IMR-90 (cell line): ENCODE data around the gene PTPRN2. TPM values are rescaled to one million over a fixed set of nuclear protein-coding genes. Genes with fewer than 3 reads are reported as not detected.

Source experiments
- ATAC-seq: fragments of 200-7000 bp; cut with Tn5 transposase; 2 replicates; pipeline ENCODE4 v1.9.1; 2020; ENCODE audit warnings: low read depth, mild to moderate bottlenecking, moderate library complexity
- BruUV-seq: library from RNA; stranded (reverse); fragments of 400-500 nt; replicated peaks from 2 replicates; lab custom pipeline; 2021; lab: Mats Ljungman, UMichigan
- CTCF ChIA-PET: fragments of 300-600 bp; formaldehyde crosslinking; extraction: SDS; loops from one replicate; lab custom pipeline; 2021; ENCODE audit warnings: antibody characterized with exemption; lab: Yijun Ruan, JAX
- POLR2A ChIA-PET: fragments of 300-600 bp; sonication (Branson Sonifier 250); formaldehyde crosslinking; loops from one replicate; lab custom pipeline; 2022; ENCODE audit warnings: antibody characterized with exemption; ENCODE audit not compliant: unreplicated experiment; lab: Charles Lee
- DNase-seq: peaks from one replicate; pipeline ENCODE4 v3.0.0; 2013
- H2AFZ ChIP-seq: replicated peaks from 2 replicates; pipeline ENCODE3; 2013; ENCODE audit warnings: low read length, mild to moderate bottlenecking; ENCODE audit not compliant: poor library complexity
- H2AK5ac ChIP-seq: 2 replicates; pipeline ENCODE4 v1.6.1; 2013; ENCODE audit warnings: low read depth, low read length, inconsistent platforms
- H2AK9ac ChIP-seq: replicated peaks from 2 replicates; pipeline ENCODE3; 2013; ENCODE audit warnings: mild to moderate bottlenecking, low read depth, low read length, moderate library complexity; ENCODE audit not compliant: poor library complexity
- H2BK120ac ChIP-seq: 2 replicates; pipeline ENCODE4 v1.6.1; 2013; ENCODE audit warnings: low read depth, low read length, inconsistent platforms
- H2BK15ac ChIP-seq: 3 replicates; pipeline ENCODE4 v1.6.1; 2013; ENCODE audit warnings: low read depth, low read length, inconsistent platforms
- H2BK20ac ChIP-seq: 2 replicates; pipeline ENCODE4 v1.6.1; 2013; ENCODE audit warnings: low read depth, mild to moderate bottlenecking, inconsistent platforms, low read length, moderate library complexity
- H2BK5ac ChIP-seq: 2 replicates; pipeline ENCODE4 v1.6.1; 2013; ENCODE audit warnings: mild to moderate bottlenecking, low read depth, low read length, inconsistent platforms; ENCODE audit not compliant: poor library complexity, severe bottlenecking
- H3K14ac ChIP-seq: replicated peaks from 2 replicates; pipeline ENCODE4 v1.6.1; 2013; ENCODE audit warnings: low read depth, low read length, inconsistent platforms
- H3K18ac ChIP-seq: 2 replicates; pipeline ENCODE4 v1.6.1; 2013; ENCODE audit warnings: low read depth, low read length, control low read depth
- H3K23ac ChIP-seq: 2 replicates; pipeline ENCODE4 v1.6.1; 2013; ENCODE audit warnings: low read depth, low read length, inconsistent platforms
- H3K27ac ChIP-seq: 2 replicates; pipeline ENCODE4 v1.5.1; 2013; ENCODE audit warnings: mild to moderate bottlenecking, control low read depth, low read length; ENCODE audit not compliant: insufficient read depth
- H3K27me3 ChIP-seq: 2 replicates; pipeline ENCODE4 v1.6.1; 2013; ENCODE audit warnings: low read length; ENCODE audit not compliant: control insufficient read depth, insufficient read depth
- H3K36me3 ChIP-seq: 2 replicates; pipeline ENCODE4 v1.6.1; 2013; ENCODE audit warnings: low read length, mixed read lengths; ENCODE audit not compliant: control insufficient read depth, insufficient read depth
- H3K4ac ChIP-seq: 2 replicates; pipeline ENCODE4 v1.6.1; 2013; ENCODE audit warnings: low read depth, low read length, inconsistent platforms
- H3K4me1 ChIP-seq: 2 replicates; pipeline ENCODE4 v1.6.1; 2013; ENCODE audit warnings: low read length, mixed read lengths; ENCODE audit not compliant: control insufficient read depth, insufficient read depth
- H3K4me2 ChIP-seq: 2 replicates; pipeline ENCODE4 v1.6.1; 2013; ENCODE audit warnings: low read depth, mild to moderate bottlenecking, control low read depth, low read length, moderate library complexity
- H3K4me3 ChIP-seq: 2 replicates; pipeline ENCODE4 v1.5.1; 2013; ENCODE audit warnings: low read depth, mild to moderate bottlenecking, control low read depth, low read length, moderate library complexity; ENCODE audit not compliant: insufficient read depth
- H3K56ac ChIP-seq: 2 replicates; pipeline ENCODE4 v1.6.1; 2013; ENCODE audit warnings: low read length, inconsistent platforms; ENCODE audit not compliant: insufficient read depth; ENCODE audit errors: extremely low read depth
- H3K79me1 ChIP-seq, 2 experiments: 2 replicates each; pipeline ENCODE4 v1.6.1; 2013; ENCODE audit warnings: low read length in 2 of 2, inconsistent platforms in 1 of 2, low read depth in 1 of 2
- H3K9ac ChIP-seq: 2 replicates; pipeline ENCODE4 v1.6.1; 2013; ENCODE audit warnings: low read depth, low read length, control low read depth
- H3K9me1 ChIP-seq: 2 replicates; pipeline ENCODE4 v1.6.1; 2013; ENCODE audit warnings: low read length, inconsistent platforms; ENCODE audit not compliant: insufficient read depth
- H3K9me3 ChIP-seq: 2 replicates; pipeline ENCODE4 v1.6.1; 2013; ENCODE audit warnings: low read length; ENCODE audit not compliant: control insufficient read depth, insufficient read depth
- H4K20me1 ChIP-seq: 2 replicates; pipeline ENCODE4 v1.6.1; 2013; ENCODE audit warnings: low read length, inconsistent platforms; ENCODE audit not compliant: insufficient read depth
- H4K5ac ChIP-seq: 2 replicates; pipeline ENCODE4 v1.6.1; 2013; ENCODE audit warnings: mild to moderate bottlenecking, low read depth, low read length, control low read depth
- H4K8ac ChIP-seq, 2 experiments: 2 replicates each; pipeline ENCODE4 v1.6.1; 2013; ENCODE audit warnings: low read depth in 2 of 2, low read length in 2 of 2, control low read depth in 1 of 2, inconsistent platforms in 1 of 2
- H4K91ac ChIP-seq: 2 replicates; pipeline ENCODE4 v1.6.1; 2013; ENCODE audit warnings: low read depth, low read length, inconsistent platforms; ENCODE audit not compliant: insufficient read depth
- CEBPB ChIP-seq: IDR thresholded peaks from 2 replicates; pipeline ENCODE4 v1.6.1; 2012; ENCODE audit warnings: low read depth, low read length, improper control_type of control experiment
- CHD1 ChIP-seq: IDR thresholded peaks from 2 replicates; pipeline ENCODE4 v1.6.1; 2012; ENCODE audit warnings: low read depth, low read length, improper control_type of control experiment
- CTCF ChIP-seq: conservative IDR thresholded peaks from 2 replicates; pipeline ENCODE4 v1.5.1; 2012; ENCODE audit warnings: mild to moderate bottlenecking, low read depth, low read length, improper control_type of control experiment
- ELK1 ChIP-seq: fragments of 150-350 bp; IDR thresholded peaks from 2 replicates; pipeline ENCODE4 v1.6.1; 2016; ENCODE audit warnings: low read depth, mild to moderate bottlenecking, low read length, moderate library complexity, borderline replicate concordance
- FOS ChIP-seq: fragments of 150-350 bp; IDR thresholded peaks from 2 replicates; pipeline ENCODE4 v1.6.1; 2016; ENCODE audit warnings: low read depth, low read length
- MAFK ChIP-seq: IDR thresholded peaks from 2 replicates; pipeline ENCODE4 v1.6.1; 2012; ENCODE audit warnings: low read depth, low read length, improper control_type of control experiment
- MAZ ChIP-seq: IDR thresholded peaks from 2 replicates; pipeline ENCODE4 v1.6.1; 2012; ENCODE audit warnings: low read depth, mild to moderate bottlenecking, low read length, improper control_type of control experiment, moderate library complexity, borderline replicate concordance
- MXI1 ChIP-seq: IDR thresholded peaks from 2 replicates; pipeline ENCODE4 v1.6.1; 2012; ENCODE audit warnings: low read depth, mild to moderate bottlenecking, low read length, moderate library complexity, borderline replicate concordance
- NFE2L2 ChIP-seq: fragments of 150-350 bp; IDR thresholded peaks from 2 replicates; pipeline ENCODE4 v1.6.1; 2016; ENCODE audit warnings: low read depth, mild to moderate bottlenecking, low read length
- POLR2A ChIP-seq: IDR thresholded peaks from 2 replicates; pipeline ENCODE4 v1.6.1; 2012; ENCODE audit warnings: mild to moderate bottlenecking, low read depth, low read length
- RAD21 ChIP-seq: IDR thresholded peaks from 2 replicates; pipeline ENCODE4 v1.6.1; 2012; ENCODE audit warnings: low read length, improper control_type of control experiment
- RCOR1 ChIP-seq: IDR thresholded peaks from 2 replicates; pipeline ENCODE4 v1.6.1; 2012; ENCODE audit warnings: mild to moderate bottlenecking, low read length, improper control_type of control experiment; ENCODE audit not compliant: insufficient replicate concordance
- RFX5 ChIP-seq: IDR thresholded peaks from 2 replicates; pipeline ENCODE4 v1.8.0; 2012; ENCODE audit warnings: low read depth, mild to moderate bottlenecking, low read length, moderate library complexity
- WGBS, 2 experiments: methylation state at CpG; one replicate each; pipeline versions ENCODE4 v1.1.5 to v1.1.7; 2013; ENCODE audit warnings: missing lambda C conversion rate in 2 of 2; ENCODE audit not compliant: insufficient read length in 1 of 2; ENCODE audit errors: extremely low coverage in 2 of 2; 5-methylcytosine and 5-hydroxymethylcytosine counted together
- dilution Hi-C: fragments of 300-500 bp; cut with HindIII; formaldehyde crosslinking; loops from one replicate; pipeline ENCODE4 v1.14.3; 2018; ENCODE audit warnings: low sequenced_read_pairs; ENCODE audit not compliant: unreplicated experiment
- in situ Hi-C: fragments of 300-500 bp; cut with MboI; formaldehyde crosslinking; loops from 3 replicates; pipeline ENCODE4 v1.14.3; 2019; ENCODE audit warnings: low sequenced_read_pairs, inconsistent platforms, mixed read lengths
- intact Hi-C: fragments of 100-400 bp; cut with micrococcal nuclease; formaldehyde crosslinking; loops from 2 replicates; pipeline ENCODE4 v1.10.0; 2022
- polyA plus RNA-seq, 3 experiments: library from polyadenylated mRNA; depleted of rRNA; stranded (reverse); fragments of >200 nt; gene quantifications; 2 replicates each; pipeline ENCODE4 v1.2.3, GENCODE V29; 2012; ENCODE audit warnings: low replicate concordance in 1 of 3
- total RNA-seq: library from RNA; depleted of rRNA; stranded (reverse); fragments of >200 nt; gene quantifications from 2 replicates; pipeline ENCODE4 v1.2.3, GENCODE V29; 2012

The PTPRN2 gene
- total and polyA plus RNA-seq, 2 of the 4 experiments (the other 2 are of a cell fraction): 0.03 TPM; not detected in 1

- TF ChIP-seq NFE2L2: no peak
Measured at GRCh38 chr7:157975401-157976372, 611.9 kb downstream of the PTPRN2 start (continued).

GRCh38 chr7:157974678-157975230 is 612.9 kb downstream of the PTPRN2 start:
- Histone ChIP-seq H3K18ac (no peak overlapping the region), H3K9me3 (peaks cover 53% of the 10 kb centered on the region), H3K9me1 (no peaks in the 10 kb centered on the region), H3K27ac (no peak overlapping the region), H2BK20ac (no peak overlapping the region), H2AK5ac (no peak overlapping the region), H3K27me3 (no peaks in the 10 kb centered on the region), H2BK15ac (no peak overlapping the region), H3K4ac (no peak overlapping the region), H3K23ac (no peak overlapping the region), H3K4me3 (no peak overlapping the region), H3K79me1 (no peaks in the 10 kb centered on the region), H2AK9ac (no peak overlapping the region), H4K5ac (no peak overlapping the region), H3K56ac (no peak overlapping the region), H2BK5ac (no peak overlapping the region), H2AFZ (no peak overlapping the region), H3K4me1 (no peaks in the 10 kb centered on the region), H3K14ac (no peak overlapping the region), H4K91ac (no peak overlapping the region), H3K9ac (no peak overlapping the region), H4K20me1 (no peaks in the 10 kb centered on the region), H2BK120ac (no peak overlapping the region), H3K36me3 (no peaks in the 10 kb centered on the region), H4K8ac (no peak overlapping the region), H3K4me2 (no peak overlapping the region)
- intact Hi-C loops: no loop called here
- no peak for ATAC-seq
- ChIA-PET CTCF (no interaction called here), POLR2A (no interaction called here)
- no TSS peak for BruUV-seq
- dilution Hi-C loops: no loop called here
- in situ Hi-C loops: no loop called here
- 65% methylated on average over 2 of the region's 11 CpGs; no CpG with 5 or more reads in 1 of the 2 experiments for whole genome bisulfite sequencing, 2 experiments
- no peak for DNase-seq
- TF ChIP-seq MAZ (no peak), MXI1 (no peak), POLR2A (no peak), RCOR1 (no peak), CEBPB (no peak), RAD21 (no peak), MAFK (no peak), RFX5 (no peak), FOS (no peak), ELK1 (no peak), NFE2L2 (no peak), CTCF (no peak), CHD1 (no peak)
